Central memory CD8-positive, alpha-beta T cell (primary cell): ENCODE measurements around the gene HNRNPD.
"Not testable (repeated sequence)": the region's sequence is repeated elsewhere in the genome, so short reads cannot be mapped to it uniquely, and the experiment has no call there.

Experiments
- ATAC-seq: fragments of 150-1000 bp; cut with Tn5 transposase; replicated peaks from 2 replicates; pipeline ENCODE4 v1.10.0; 2022; ENCODE audit warnings: mild to moderate bottlenecking, moderate FRiP score, moderate number of reproducible peaks; ENCODE audit not compliant: poor library complexity, severe bottlenecking; ENCODE audit errors: extremely low read depth
- DNase-seq, 2 donors: peaks; one replicate each; pipeline ENCODE4 v3.0.0; 2021; ENCODE audit warnings: low spot score in 2 of 2
- H3K27ac Mint-ChIP-seq: one replicate; pipeline ENCODE4 v1.8.0; 2022; ENCODE audit warnings: low read depth, mild to moderate bottlenecking, moderate library complexity, mixed read lengths
- H3K27me3 Mint-ChIP-seq: one replicate; pipeline ENCODE4 v1.8.0; 2022; ENCODE audit warnings: mixed read lengths
- H3K36me3 Mint-ChIP-seq: one replicate; pipeline ENCODE4 v1.8.0; 2022; ENCODE audit warnings: mild to moderate bottlenecking, moderate library complexity, mixed read lengths; ENCODE audit not compliant: insufficient read depth
- H3K4me1 Mint-ChIP-seq: one replicate; pipeline ENCODE4 v1.8.0; 2022; ENCODE audit warnings: mixed read lengths
- H3K4me3 Mint-ChIP-seq: one replicate; pipeline ENCODE4 v1.8.0; 2022; ENCODE audit warnings: mild to moderate bottlenecking, moderate library complexity, mixed read lengths
- H3K9me3 Mint-ChIP-seq: one replicate; pipeline ENCODE4 v1.8.0; 2022; ENCODE audit warnings: mixed read lengths

HNRNPD gene

GRCh38 chr4:82333641-82334040 lies 40.1 kb downstream of the HNRNPD start:
- not testable (repeated sequence) for H3K36me3 Mint-ChIP-seq, H3K4me3 Mint-ChIP-seq, H3K27ac Mint-ChIP-seq, H3K9me3 Mint-ChIP-seq, H3K4me1 Mint-ChIP-seq, DNase-seq, ATAC-seq
- H3K27me3 Mint-ChIP-seq: peaks cover 16% of the 10 kb centered on the region

DNA sequence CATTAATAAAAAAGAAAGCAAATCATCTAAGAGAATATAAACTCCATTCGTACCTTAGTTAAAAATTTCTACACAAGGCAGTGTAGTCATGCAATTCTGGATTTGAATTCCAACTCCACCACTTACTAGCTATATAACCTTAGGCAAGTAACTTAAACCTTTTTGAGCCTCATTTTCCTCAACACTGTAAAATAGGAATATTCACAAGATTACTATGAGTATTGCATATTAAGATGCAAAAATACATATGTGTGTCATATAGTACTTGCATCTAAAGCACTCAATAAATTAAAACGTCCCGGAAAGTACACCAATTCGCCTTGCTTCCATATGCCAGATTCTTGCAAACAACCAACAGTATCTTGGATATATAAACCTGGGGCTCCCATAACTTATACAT lies 42.0 kb downstream of the HNRNPD start:
- H3K9me3 Mint-ChIP-seq: no peaks in the 10 kb centered on the region
- H3K36me3 Mint-ChIP-seq: no peaks in the 10 kb centered on the region
- DNase-seq (no peak), ATAC-seq (no peak)
- H3K4me1 Mint-ChIP-seq: no peaks in the 10 kb centered on the region
- H3K27ac Mint-ChIP-seq: no peak overlapping the region
- no peak overlapping the region for H3K4me3 Mint-ChIP-seq
- H3K27me3 Mint-ChIP-seq: peaks cover 33% of the 10 kb centered on the region

GRCh38 chr4:82320351-82320750 lies 53.4 kb downstream of the HNRNPD start:
- H3K4me1 Mint-ChIP-seq: no peaks in the 10 kb centered on the region
- no peaks in the 10 kb centered on the region for H3K36me3 Mint-ChIP-seq
- H3K9me3 Mint-ChIP-seq: no peaks in the 10 kb centered on the region
- H3K27ac Mint-ChIP-seq: no peak overlapping the region
- ATAC-seq (no peak), DNase-seq (no peak)
- no peak overlapping the region for H3K4me3 Mint-ChIP-seq
- H3K27me3 Mint-ChIP-seq: no peaks in the 10 kb centered on the region

- not testable (repeated sequence) for ATAC-seq, H3K4me3 Mint-ChIP-seq
These were observed 70.7 kb downstream of the HNRNPD start for GRCh38 chr4:82303063-82303462.

More at GRCh38 chr4:82303063-82303462, 70.7 kb downstream of the HNRNPD start:
- not testable (repeated sequence) for H3K9me3 Mint-ChIP-seq, H3K36me3 Mint-ChIP-seq, H3K27ac Mint-ChIP-seq, H3K4me1 Mint-ChIP-seq, DNase-seq
- peaks cover 61% of the 10 kb centered on the region for H3K27me3 Mint-ChIP-seq
